Omental fat pad (tissue), 4 donors: ENCODE data around the gene TNIK. TPM values are rescaled to one million over a fixed set of nuclear protein-coding genes. Genes with fewer than 3 reads are reported as not detected.

ENCODE experiments used
- ATAC-seq: fragments of 150-250 bp; one replicate; pipeline ENCODE4 v1.9.1; 2016; ENCODE audit warnings: mild to moderate bottlenecking, moderate library complexity; ENCODE audit not compliant: low FRiP score
- DNase-seq: peaks from one replicate; pipeline ENCODE4 v3.0.0-alpha.2; 2019; ENCODE audit warnings: low spot score
- CTCF ChIP-seq, 3 donors: fragments of 450-650 bp; IDR thresholded peaks; one replicate each; pipeline ENCODE4 v1.5.1; 2016 to 2017; ENCODE audit warnings: antibody characterized with exemption in 3 of 3, mild to moderate bottlenecking in 3 of 3, moderate library complexity in 2 of 3
- total RNA-seq, 4 donors: library from RNA; depleted of rRNA; stranded (reverse); fragments of >200 nt; gene quantifications; one replicate each; pipeline ENCODE4 v1.1.0, GENCODE V29; 2016

The TNIK gene
- total RNA-seq, 4 donors from 2014 or later = 3.9 to 12.8 (median 6.5) TPM

DNA sequence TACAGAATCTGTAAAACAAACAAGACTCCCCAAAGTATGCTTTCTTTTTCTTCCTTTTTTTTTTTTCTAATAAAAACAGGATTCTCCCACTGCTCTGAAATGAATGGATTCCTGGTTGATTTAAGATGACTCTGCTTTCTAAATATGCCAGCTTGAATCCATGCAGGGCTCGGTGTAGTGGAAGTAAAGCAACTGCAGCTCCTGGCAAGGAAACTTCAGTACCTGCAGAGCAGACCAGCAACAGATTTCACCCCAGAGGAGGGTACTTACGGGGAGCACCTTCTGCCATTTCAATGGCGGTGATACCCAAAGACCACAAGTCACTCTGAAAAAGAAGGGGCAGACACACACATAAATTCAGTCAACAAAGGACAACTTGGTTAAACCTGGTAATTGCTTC is 283.1 kb downstream of the TNIK start:
- ATAC-seq (no peak), DNase-seq (no peak)
- TF ChIP-seq CTCF (IDR thresholded peaks at IDR 0.05) = no peak

DNA sequence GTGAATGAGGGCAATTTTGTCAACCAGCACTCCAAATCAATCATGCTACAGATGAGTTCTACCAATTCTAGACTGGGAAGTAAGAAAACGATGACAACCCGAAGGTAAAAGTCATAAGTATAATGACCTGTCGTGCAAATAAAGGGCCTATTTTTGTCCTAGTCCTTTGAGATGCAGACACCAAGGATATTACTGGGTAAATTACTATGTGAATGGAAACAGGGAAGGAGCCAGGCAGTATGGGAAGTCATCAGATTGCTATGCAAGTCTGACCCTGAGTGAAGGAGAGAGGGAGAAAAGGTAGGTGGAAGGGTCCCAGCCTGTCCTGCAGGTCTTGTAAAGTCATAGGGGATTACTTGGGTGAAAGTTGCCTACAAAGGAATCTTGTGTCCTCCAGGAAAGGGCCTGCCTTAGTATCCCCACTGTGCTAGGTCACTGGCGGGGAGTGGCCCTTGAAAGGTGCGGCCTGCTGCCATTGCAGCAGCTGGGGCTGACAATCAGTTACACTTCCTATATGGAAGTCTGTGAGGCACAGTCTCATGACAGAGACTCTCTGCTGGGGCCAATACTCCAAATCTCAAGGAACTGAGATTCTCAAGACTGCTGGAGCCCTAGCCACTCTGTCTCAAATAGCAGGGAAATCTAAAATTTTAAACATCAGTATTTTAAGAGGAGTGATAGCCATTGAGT is 283.8 kb downstream of the TNIK start:
- DNase-seq (no peak), ATAC-seq (no peak)
- TF ChIP-seq CTCF (IDR thresholded peaks at IDR 0.05) = no peak

GRCh38 chr3:171175741-171176234 is 284.4 kb downstream of the TNIK start:
- ATAC-seq = no peak
- DNase-seq = no peak
- TF ChIP-seq CTCF (IDR thresholded peaks at IDR 0.05) = no peak

GRCh38 chr3:171173736-171174135 is 286.5 kb downstream of the TNIK start:
- ATAC-seq (no peak), DNase-seq (no peak)
- TF ChIP-seq CTCF (IDR thresholded peaks at IDR 0.05) = no peak

DNA sequence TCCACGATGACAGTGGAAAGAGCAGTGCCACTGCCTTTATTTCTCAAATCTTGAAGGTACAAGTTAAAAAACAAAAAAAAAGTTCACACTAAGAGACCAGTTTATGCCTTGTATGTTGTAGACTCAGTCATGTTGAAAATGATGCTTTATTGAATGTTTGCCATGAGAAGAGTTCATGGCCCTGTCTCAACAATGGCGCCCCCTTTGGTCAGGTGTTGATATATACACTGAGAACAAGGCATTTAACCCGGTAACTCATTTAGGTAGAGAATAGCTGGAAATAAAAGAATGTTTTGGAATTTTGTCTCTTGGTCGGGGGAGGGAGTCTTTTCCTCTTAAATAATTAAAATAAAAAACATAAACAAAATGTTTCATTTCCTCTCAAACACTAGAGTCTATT is 288.1 kb downstream of the TNIK start:
- no peak for TF ChIP-seq CTCF (IDR thresholded peaks at IDR 0.05)
- no peak for ATAC-seq
- DNase-seq = no peak

- TF ChIP-seq CTCF (IDR thresholded peaks at IDR 0.05) = no peak
- no peak for ATAC-seq
- no peak for DNase-seq
Observed at GRCh38 chr3:171169866-171170265, 290.3 kb downstream of the TNIK start.

DNA sequence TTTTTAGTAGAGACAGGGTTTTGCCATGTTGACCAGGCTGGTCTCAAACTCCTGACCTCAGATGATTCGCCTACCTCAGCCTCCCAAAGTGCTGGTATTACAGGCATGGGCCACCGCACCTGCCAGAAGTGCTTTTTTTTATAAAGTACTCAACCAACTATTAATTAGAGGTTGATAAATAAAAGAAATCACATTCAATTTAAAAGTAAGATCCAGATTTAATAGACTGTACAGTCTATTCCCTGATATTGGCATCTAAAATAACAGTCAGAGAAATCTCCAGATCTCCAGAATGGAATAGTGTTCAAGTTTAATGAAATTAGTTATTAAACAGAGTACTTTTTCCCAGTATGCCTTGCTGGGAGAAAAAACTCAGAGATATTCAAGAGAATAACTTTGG is 290.8 kb downstream of the TNIK start:
- ATAC-seq (no peak), DNase-seq (no peak)
- no peak for TF ChIP-seq CTCF (IDR thresholded peaks at IDR 0.05)
